ENCODE data around the gene C6orf47. TPM values are rescaled to one million over a fixed set of nuclear protein-coding genes. Genes with fewer than 3 reads are reported as not detected.

The C6orf47 gene
- polyA plus RNA-seq, 1 experiment = 10.2 TPM

- Histone ChIP-seq H3K9me3 (ENCODE audit: control insufficient read depth, insufficient read depth, low read length) (no peaks in the 10 kb centered on the region), H3K27ac (ENCODE audit: low read depth, low read length) (no peak overlapping the region), H3K4me3 (ENCODE audit: low read depth, low read length) (no peak overlapping the region), H3K27me3 (ENCODE audit: control insufficient read depth, insufficient read depth, low read length) (peaks cover 6% of the 10 kb centered on the region)
- no peak for TF ChIP-seq CTCF (IDR thresholded peaks at IDR 0.05; ENCODE audit: low read depth, low read length)
- DNase-seq (ENCODE audit: low read depth, low spot score) = no peak
- ChIA-PET CTCF (interaction anchor here (0.9 kb wide), 1 partner anchor 16 kb away, joined by 3 read pairs; no protein-coding TSS in a partner anchor), POLR2A (interaction anchor here (0.7 kb wide), 1 partner anchor 14 kb away, joined by 4 read pairs; no protein-coding TSS in a partner anchor)
Observed at GRCh38 chr6:31614075-31614619, 46.4 kb downstream of the C6orf47 start.

- no peak for DNase-seq (ENCODE audit: low read depth, low spot score)
- CTCF ChIA-PET = interaction anchor here (0.9 to 1.7 kb wide), 5 partner anchors 10 to 64 kb away, joined by 3 to 14 read pairs (median 4); partner anchors contain the start of genes ATP6V1G2 and NFKBIL1
- no peak for TF ChIP-seq CTCF (IDR thresholded peaks at IDR 0.05; ENCODE audit: low read depth, low read length)
Observed at GRCh38 chr6:31610968-31611367, 49.6 kb downstream of the C6orf47 start.

GRCh38 chr6:31609519-31610406 is 50.8 kb downstream of the C6orf47 start:
- DNase-seq (ENCODE audit: low read depth, low spot score) = no peak
- CTCF ChIA-PET = interaction anchor here (1.0 to 1.7 kb wide), 5 partner anchors 9 to 63 kb away, joined by 4 to 22 read pairs (median 5); partner anchors contain the start of genes ATP6V1G2 and NFKBIL1
- H3K27me3 ChIP-seq (ENCODE audit: control insufficient read depth, insufficient read depth, low read length) = peaks cover 6% of the 10 kb centered on the region
- H3K27ac ChIP-seq (ENCODE audit: low read depth, low read length) = no peak overlapping the region
- H3K4me3 ChIP-seq (ENCODE audit: low read depth, low read length) = no peak overlapping the region
- no peak for TF ChIP-seq CTCF (IDR thresholded peaks at IDR 0.05; ENCODE audit: low read depth, low read length)
- H3K9me3 ChIP-seq (ENCODE audit: control insufficient read depth, insufficient read depth, low read length) = no peaks in the 10 kb centered on the region
- POLR2A ChIA-PET = no interaction called here

More at GRCh38 chr6:31610968-31611367, 49.6 kb downstream of the C6orf47 start:
- Histone ChIP-seq H3K4me3 (ENCODE audit: low read depth, low read length) (no peak overlapping the region), H3K27me3 (ENCODE audit: control insufficient read depth, insufficient read depth, low read length) (peaks cover 6% of the 10 kb centered on the region), H3K27ac (ENCODE audit: low read depth, low read length) (no peak overlapping the region), H3K9me3 (ENCODE audit: control insufficient read depth, insufficient read depth, low read length) (no peaks in the 10 kb centered on the region)
- POLR2A ChIA-PET = no interaction called here

Small RNA genes within 50 kb of the gene (small RNA-seq; reads per million reads assigned to genes)
- not detected for gene MIR4646 (ENCODE audit: insufficient read length, low read depth)
- gene MIR6832 (ENCODE audit: insufficient read length, low read depth) = not detected
- gene RF00019 (ENCODE audit: insufficient read length, low read depth) = not detected
- gene SNORA38 (ENCODE audit: insufficient read length, low read depth) = 11.3 reads per million, percentile 72 among the genes with 10 or more reads in this experiment
- not detected for gene UQCRHP1 (ENCODE audit: insufficient read length, low read depth)

Other genes with a start within 250 kb of the C6orf47 start
- gene MICB, start 162.6 kb downstream of the C6orf47 start, polyA plus RNA-seq (2011; rRNA removed) = 17.9 and 19.0 TPM in 2 replicates
- gene MCCD1, start 131.8 kb downstream of the C6orf47 start, polyA plus RNA-seq (2011; rRNA removed) = not detected in 2 replicates
- gene DDX39B, start 118.8 kb downstream of the C6orf47 start, polyA plus RNA-seq (2011; rRNA removed) = 434 and 480 TPM in 2 replicates
- gene ATP6V1G2, start 114.2 kb downstream of the C6orf47 start, polyA plus RNA-seq (2011; rRNA removed) = 12.5 and 14.6 TPM in 2 replicates
- 5.1 and 5.4 TPM in 2 replicates for gene NFKBIL1, start 113.2 kb downstream of the C6orf47 start, polyA plus RNA-seq (2011; rRNA removed)
- gene LTA, start 88.5 kb downstream of the C6orf47 start, polyA plus RNA-seq (2011; rRNA removed) = not detected in 2 replicates
- gene TNF, start 85.2 kb downstream of the C6orf47 start, polyA plus RNA-seq (2011; rRNA removed) = not detected in 2 replicates
- gene LTB, start 78.4 kb downstream of the C6orf47 start, polyA plus RNA-seq (2011; rRNA removed) = not detected in 2 replicates
- not detected in 2 replicates for gene LST1, start 74.5 kb downstream of the C6orf47 start, polyA plus RNA-seq (2011; rRNA removed)
- gene NCR3, start 67.8 kb downstream of the C6orf47 start, polyA plus RNA-seq (2011; rRNA removed) = not detected in 2 replicates
- not detected in 2 replicates for gene AIF1, start 45.5 kb downstream of the C6orf47 start, polyA plus RNA-seq (2011; rRNA removed)
- 24.8 and 30.7 TPM in 2 replicates for gene PRRC2A, start 40.1 kb downstream of the C6orf47 start, polyA plus RNA-seq (2011; rRNA removed)
- gene BAG6, start 8.1 kb downstream of the C6orf47 start, polyA plus RNA-seq (2011; rRNA removed) = 58.2 and 68.7 TPM in 2 replicates
- 2.8 and 3.9 TPM in 2 replicates for gene APOM, start 4.9 kb downstream of the C6orf47 start, polyA plus RNA-seq (2011; rRNA removed)
- 12.7 and 13.5 TPM in 2 replicates for gene GPANK1, start 4.2 kb upstream of the C6orf47 start, polyA plus RNA-seq (2011; rRNA removed)
- 80.1 and 96.0 TPM in 2 replicates for gene CSNK2B, start 5.3 kb upstream of the C6orf47 start, polyA plus RNA-seq (2011; rRNA removed)
- gene LY6G5B, start 9.2 kb upstream of the C6orf47 start, polyA plus RNA-seq (2011; rRNA removed) = 5.5 and 7.0 TPM in 2 replicates
- 2.0 and 2.7 TPM in 2 replicates for gene LY6G5C, start 20.3 kb upstream of the C6orf47 start, polyA plus RNA-seq (2011; rRNA removed)
- gene ABHD16A, start 42.5 kb upstream of the C6orf47 start, polyA plus RNA-seq (2011; rRNA removed) = 34.0 and 36.3 TPM in 2 replicates
- gene LY6G6F, start 46.1 kb upstream of the C6orf47 start, polyA plus RNA-seq (2011; rRNA removed) = not detected in 2 replicates
- gene LY6G6D, start 54.6 kb upstream of the C6orf47 start, polyA plus RNA-seq (2011; rRNA removed) = not detected in 2 replicates
- not detected in 2 replicates for gene LY6G6C, start 61.0 kb upstream of the C6orf47 start, polyA plus RNA-seq (2011; rRNA removed)
- not detected in 2 replicates for gene MPIG6B, start 62.6 kb upstream of the C6orf47 start, polyA plus RNA-seq (2011; rRNA removed)
- 44.4 and 59.1 TPM in 2 replicates for gene DDAH2, start 68.5 kb upstream of the C6orf47 start, polyA plus RNA-seq (2011; rRNA removed)
- gene CLIC1, start 75.8 kb upstream of the C6orf47 start, polyA plus RNA-seq (2011; rRNA removed) = 466 and 531 TPM in 2 replicates
- gene MSH5, start 79.2 kb upstream of the C6orf47 start, polyA plus RNA-seq (2011; rRNA removed) = 6.4 and 7.2 TPM in 2 replicates
- gene SAPCD1, start 101.9 kb upstream of the C6orf47 start, polyA plus RNA-seq (2011; rRNA removed) = 0.24 and 0.88 TPM in 2 replicates
- 0.10 and 0.32 TPM in 2 replicates for gene VWA7, start 116.5 kb upstream of the C6orf47 start, polyA plus RNA-seq (2011; rRNA removed)
- 16.0 and 23.9 TPM in 2 replicates for gene VARS1, start 135.0 kb upstream of the C6orf47 start, polyA plus RNA-seq (2011; rRNA removed)
- gene LSM2, start 146.2 kb upstream of the C6orf47 start, polyA plus RNA-seq (2011; rRNA removed) = 34.2 and 38.3 TPM in 2 replicates
- 1.1 and 1.2 TPM in 2 replicates for gene HSPA1L, start 154.5 kb upstream of the C6orf47 start, polyA plus RNA-seq (2011; rRNA removed)
- gene HSPA1A, start 154.8 kb upstream of the C6orf47 start, polyA plus RNA-seq (2011; rRNA removed) = 46.6 and 50.4 TPM in 2 replicates
- 31.9 TPM in 2 replicates for gene HSPA1B, start 167.0 kb upstream of the C6orf47 start, polyA plus RNA-seq (2011; rRNA removed)
- gene NEU1, start 202.0 kb upstream of the C6orf47 start, polyA plus RNA-seq (2011; rRNA removed) = 39.0 and 49.4 TPM in 2 replicates
- gene SLC44A4, start 218.2 kb upstream of the C6orf47 start, polyA plus RNA-seq (2011; rRNA removed) = 0.04 and 0.12 TPM in 2 replicates
- gene EHMT2, start 236.9 kb upstream of the C6orf47 start, polyA plus RNA-seq (2011; rRNA removed) = 23.8 and 28.5 TPM in 2 replicates
- 2.4 and 4.3 TPM in 2 replicates for gene ZBTB12, start 241.3 kb upstream of the C6orf47 start, polyA plus RNA-seq (2011; rRNA removed)